Glutamatergic neuron (in vitro differentiated cells): ENCODE results near the gene ESRRG. TPM values are rescaled to one million over a fixed set of nuclear protein-coding genes. Genes with fewer than 3 reads are reported as not detected.

Experiments used
- DNase-seq: peaks from one replicate; pipeline ENCODE4 v3.0.0; 2022
- H3K27ac Mint-ChIP-seq: one replicate; pipeline ENCODE4 v1.8.0; 2020; ENCODE audit warnings: mild to moderate bottlenecking, mixed read lengths, inconsistent platforms; ENCODE audit not compliant: unreplicated experiment
- H3K27me3 Mint-ChIP-seq: one replicate; pipeline ENCODE4 v1.8.0; 2020; ENCODE audit warnings: mild to moderate bottlenecking, moderate library complexity, mixed read lengths, inconsistent platforms; ENCODE audit not compliant: unreplicated experiment
- H3K36me3 Mint-ChIP-seq: one replicate; pipeline ENCODE4 v1.8.0; 2020; ENCODE audit warnings: mild to moderate bottlenecking, mixed read lengths, inconsistent platforms; ENCODE audit not compliant: unreplicated experiment
- H3K4me1 Mint-ChIP-seq: one replicate; pipeline ENCODE4 v1.8.0; 2020; ENCODE audit warnings: mild to moderate bottlenecking, low read depth, mixed read lengths, inconsistent platforms; ENCODE audit not compliant: unreplicated experiment
- H3K4me3 Mint-ChIP-seq: one replicate; pipeline ENCODE4 v1.8.0; 2020; ENCODE audit warnings: mild to moderate bottlenecking, mixed read lengths, inconsistent platforms; ENCODE audit not compliant: unreplicated experiment
- H3K9me3 Mint-ChIP-seq: one replicate; pipeline ENCODE4 v1.8.0; 2020; ENCODE audit warnings: mild to moderate bottlenecking, moderate library complexity, mixed read lengths, inconsistent platforms; ENCODE audit not compliant: unreplicated experiment
- CTCF ChIP-seq: fragments of 200-600 bp; sonication (generic); IDR thresholded peaks from one replicate; pipeline ENCODE4 v1.5.0; 2021; ENCODE audit not compliant: partially characterized antibody, unreplicated experiment
- total RNA-seq: library from RNA; stranded (reverse); fragmentation: NEBNext Ultra II Directional; extraction: Animal tissue kit (Norgen Biotek cat#: 25700); gene quantifications from one replicate; pipeline ENCODE4 v1.2.1, GENCODE V29; 2021; ENCODE audit not compliant: unreplicated experiment

The ESRRG gene
- total RNA-seq, 1 donor from 2014 or later: 9.0 TPM

- Mint-ChIP-seq H3K4me1 (peaks cover 4% of the 10 kb centered on the region), H3K4me3 (no peak overlapping the region), H3K36me3 (no peaks in the 10 kb centered on the region), H3K27me3 (no peaks in the 10 kb centered on the region), H3K9me3 (no peaks in the 10 kb centered on the region), H3K27ac (no peak overlapping the region)
- no peak for DNase-seq
- no peak for TF ChIP-seq CTCF
Observed at GRCh38 chr1:216632980-216633379, 90.2 kb downstream of the ESRRG start.

GRCh38 chr1:216630532-216630931 is 92.7 kb downstream of the ESRRG start:
- no peak for TF ChIP-seq CTCF
- Mint-ChIP-seq H3K9me3 (no peaks in the 10 kb centered on the region), H3K4me1 (no peaks in the 10 kb centered on the region), H3K27me3 (no peaks in the 10 kb centered on the region), H3K4me3 (no peak overlapping the region), H3K36me3 (no peaks in the 10 kb centered on the region), H3K27ac (no peak overlapping the region)
- no peak for DNase-seq

- no peak for TF ChIP-seq CTCF
- H3K27me3 Mint-ChIP-seq: no peaks in the 10 kb centered on the region
- DNase-seq: no peak
- H3K9me3 Mint-ChIP-seq: no peaks in the 10 kb centered on the region
- H3K36me3 Mint-ChIP-seq: no peaks in the 10 kb centered on the region
- H3K4me3 Mint-ChIP-seq: no peak overlapping the region
- no peak overlapping the region for H3K27ac Mint-ChIP-seq
- H3K4me1 Mint-ChIP-seq: no peaks in the 10 kb centered on the region
Observed at GRCh38 chr1:216627252-216627651, 96.0 kb downstream of the ESRRG start.

GRCh38 chr1:216626394-216627067 is 96.7 kb downstream of the ESRRG start:
- Mint-ChIP-seq H3K27ac (no peak overlapping the region), H3K4me3 (no peak overlapping the region), H3K4me1 (peaks cover 4% of the 10 kb centered on the region), H3K36me3 (no peaks in the 10 kb centered on the region), H3K27me3 (no peaks in the 10 kb centered on the region), H3K9me3 (no peaks in the 10 kb centered on the region)
- no peak for TF ChIP-seq CTCF
- DNase-seq: no peak

- H3K27me3 Mint-ChIP-seq: no peaks in the 10 kb centered on the region
- no peak overlapping the region for H3K4me3 Mint-ChIP-seq
- no peak for TF ChIP-seq CTCF
- no peak for DNase-seq
- peaks cover 5% of the 10 kb centered on the region for H3K4me1 Mint-ChIP-seq
- H3K27ac Mint-ChIP-seq: no peak overlapping the region
- H3K36me3 Mint-ChIP-seq: no peaks in the 10 kb centered on the region
- H3K9me3 Mint-ChIP-seq: no peaks in the 10 kb centered on the region
Observed at GRCh38 chr1:216621536-216621935, 101.7 kb downstream of the ESRRG start.
